ENCODE measurements around the gene MAD1L1. TPM values are rescaled to one million over a fixed set of nuclear protein-coding genes. Genes with fewer than 3 reads are reported as not detected.

The MAD1L1 gene
- total RNA-seq, 1 experiment from 2014 or later, result 38.5 TPM

DNA sequence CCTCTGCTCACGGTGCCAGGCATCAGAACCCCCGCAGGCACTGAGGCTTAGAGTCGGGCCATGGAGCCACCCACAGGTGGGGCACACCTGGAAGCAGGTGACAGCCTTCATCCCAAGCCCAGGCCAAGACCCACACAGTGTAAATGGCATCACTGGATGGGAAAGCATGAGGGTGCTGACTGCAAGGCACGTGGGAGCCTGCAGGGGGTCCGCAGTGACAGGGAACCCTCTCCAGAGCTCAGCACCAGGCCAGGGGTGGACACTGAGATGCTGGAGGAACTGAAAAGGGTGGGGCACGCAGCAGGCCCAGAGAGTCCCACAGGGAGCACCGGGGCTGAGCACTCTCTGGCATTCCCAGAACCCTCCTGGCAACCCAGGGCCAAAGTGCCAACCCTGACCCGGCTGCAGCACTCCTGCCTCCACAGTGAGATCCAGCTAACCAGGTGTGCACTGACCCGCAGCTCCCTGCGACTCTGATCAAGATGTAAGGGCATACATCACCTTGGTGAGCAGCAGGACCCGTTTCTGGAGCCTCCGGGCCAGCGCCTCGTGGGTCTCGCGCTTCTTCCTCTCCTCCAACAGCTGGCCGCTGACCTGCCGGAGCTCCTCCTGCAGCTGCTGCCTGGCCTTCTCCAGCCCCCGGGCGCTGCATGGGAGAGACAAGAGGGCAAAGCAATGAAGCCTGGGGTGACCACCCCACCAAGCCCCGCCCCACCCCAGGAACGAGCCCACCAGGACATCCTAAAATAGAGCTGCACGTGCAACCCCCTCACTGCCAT, 163.9 kb downstream of the MAD1L1 start:
- intact Hi-C loops (cut with micrococcal nuclease), result no loop called here
- H3K79me2 ChIP-seq (ENCODE audit: insufficient read depth, low read length), result no peaks in the 10 kb centered on the region
- no TSS peak for BruUV-seq (replicated peaks)
- no peaks in the 10 kb centered on the region; a peak in 1 of 4 replicates for H3K36me3 ChIP-seq (ENCODE audit: control insufficient read depth in 1 of 2, insufficient read depth in 2 of 2, low read length in 2 of 2)
- H3K4me3 ChIP-seq (replicated peaks in 1 of 2; ENCODE audit: low read depth in 1 of 2, low read length in 2 of 2), result no peak overlapping the region
- RAD21 ChIA-PET (ENCODE audit: low non-redundant PET in 1 of 2, low total read pairs in 2 of 2, uncharacterized antibody in 2 of 2, unreplicated experiment in 2 of 2), result interaction anchor here in 1 of 2 experiments (0.6 kb wide), 1 partner anchor 107 kb away, joined by 3 read pairs; no protein-coding TSS in a partner anchor
- no peak overlapping the region for H3K9ac ChIP-seq (ENCODE audit: low read length)
- POLR2A ChIA-PET, result no interaction called here
- TF ChIP-seq SP1 (IDR thresholded peaks at IDR 0.05; ENCODE audit: low read depth) (no peak), ELF1 (IDR thresholded peaks at IDR 0.05; ENCODE audit: borderline replicate concordance, low read depth) (no peak), EZH2 (IDR thresholded peaks at IDR 0.05) (no peak), YY1 (IDR thresholded peaks at IDR 0.05; ENCODE audit: extremely low read depth, insufficient replicate concordance, low read depth, low read length) (no peak)
- TF ChIP-seq, protein P1, sequence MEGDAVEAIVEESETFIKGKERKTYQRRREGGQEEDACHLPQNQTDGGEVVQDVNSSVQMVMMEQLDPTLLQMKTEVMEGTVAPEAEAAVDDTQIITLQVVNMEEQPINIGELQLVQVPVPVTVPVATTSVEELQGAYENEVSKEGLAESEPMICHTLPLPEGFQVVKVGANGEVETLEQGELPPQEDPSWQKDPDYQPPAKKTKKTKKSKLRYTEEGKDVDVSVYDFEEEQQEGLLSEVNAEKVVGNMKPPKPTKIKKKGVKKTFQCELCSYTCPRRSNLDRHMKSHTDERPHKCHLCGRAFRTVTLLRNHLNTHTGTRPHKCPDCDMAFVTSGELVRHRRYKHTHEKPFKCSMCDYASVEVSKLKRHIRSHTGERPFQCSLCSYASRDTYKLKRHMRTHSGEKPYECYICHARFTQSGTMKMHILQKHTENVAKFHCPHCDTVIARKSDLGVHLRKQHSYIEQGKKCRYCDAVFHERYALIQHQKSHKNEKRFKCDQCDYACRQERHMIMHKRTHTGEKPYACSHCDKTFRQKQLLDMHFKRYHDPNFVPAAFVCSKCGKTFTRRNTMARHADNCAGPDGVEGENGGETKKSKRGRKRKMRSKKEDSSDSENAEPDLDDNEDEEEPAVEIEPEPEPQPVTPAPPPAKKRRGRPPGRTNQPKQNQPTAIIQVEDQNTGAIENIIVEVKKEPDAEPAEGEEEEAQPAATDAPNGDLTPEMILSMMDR (IDR thresholded peaks at IDR 0.05 in 2 of 3, conservative IDR thresholded peaks at IDR 0.05 in 1 of 3; ENCODE audit: borderline replicate concordance in 1 of 3, insufficient read depth in 1 of 3, low read depth in 2 of 3, low read length in 2 of 3), result 0 out of 6 replicates have a peak, but pooled peaks of 1 of the 3 experiments have one; percentile 1
- no peak for ATAC-seq
- H3K4me2 ChIP-seq (ENCODE audit: low read length), result no peak overlapping the region
- H3K9me3 ChIP-seq (ENCODE audit: control insufficient read depth in 1 of 2, insufficient read depth in 1 of 2, low read depth in 1 of 2, low read length in 2 of 2), result no peaks in the 10 kb centered on the region
- H3K27ac ChIP-seq (ENCODE audit: low read depth, low read length), result no peak overlapping the region
- no peaks in the 10 kb centered on the region for H3K27me3 ChIP-seq (ENCODE audit: insufficient read depth, low read length)
- H3K4me1 ChIP-seq (ENCODE audit: control insufficient read depth in 1 of 2, insufficient read depth in 2 of 2, low read length in 2 of 2), result peaks cover 0 to 6% of the 10 kb centered on the region in 2 experiments; a peak in 2 of 4 replicates
- no peaks in the 10 kb centered on the region for H3K9me2 ChIP-seq (ENCODE audit: insufficient read depth)
- DNase-seq (ENCODE audit: low read depth, low spot score), result no peak
- no peak overlapping the region for H2AFZ ChIP-seq (ENCODE audit: low read depth, low read length, poor library complexity, severe bottlenecking)
- CTCF ChIA-PET, result no interaction called here
- H4K20me1 ChIP-seq (ENCODE audit: insufficient read depth), result no peaks in the 10 kb centered on the region
